ENCODE data around the gene DCLK3. TPM values are rescaled to one million over a fixed set of nuclear protein-coding genes. Genes with fewer than 3 reads are reported as not detected.

The DCLK3 gene, protein sequence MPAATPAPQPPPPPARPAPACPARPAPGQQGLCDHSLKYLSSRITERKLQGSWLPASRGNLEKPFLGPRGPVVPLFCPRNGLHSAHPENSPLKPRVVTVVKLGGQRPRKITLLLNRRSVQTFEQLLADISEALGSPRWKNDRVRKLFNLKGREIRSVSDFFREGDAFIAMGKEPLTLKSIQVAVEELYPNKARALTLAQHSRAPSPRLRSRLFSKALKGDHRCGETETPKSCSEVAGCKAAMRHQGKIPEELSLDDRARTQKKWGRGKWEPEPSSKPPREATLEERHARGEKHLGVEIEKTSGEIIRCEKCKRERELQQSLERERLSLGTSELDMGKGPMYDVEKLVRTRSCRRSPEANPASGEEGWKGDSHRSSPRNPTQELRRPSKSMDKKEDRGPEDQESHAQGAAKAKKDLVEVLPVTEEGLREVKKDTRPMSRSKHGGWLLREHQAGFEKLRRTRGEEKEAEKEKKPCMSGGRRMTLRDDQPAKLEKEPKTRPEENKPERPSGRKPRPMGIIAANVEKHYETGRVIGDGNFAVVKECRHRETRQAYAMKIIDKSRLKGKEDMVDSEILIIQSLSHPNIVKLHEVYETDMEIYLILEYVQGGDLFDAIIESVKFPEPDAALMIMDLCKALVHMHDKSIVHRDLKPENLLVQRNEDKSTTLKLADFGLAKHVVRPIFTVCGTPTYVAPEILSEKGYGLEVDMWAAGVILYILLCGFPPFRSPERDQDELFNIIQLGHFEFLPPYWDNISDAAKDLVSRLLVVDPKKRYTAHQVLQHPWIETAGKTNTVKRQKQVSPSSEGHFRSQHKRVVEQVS
- polyA plus RNA-seq (not detected in 3 replicates), polyA minus RNA-seq (not detected in 3 replicates)
- polyA plus RNA-seq (2011; ENCODE audit: low read depth), result not detected
- polyA plus RNA-seq (2011; cell fraction: cytosol; rRNA removed), result not detected in 2 replicates
- not detected in 2 replicates for polyA plus RNA-seq (2011; cell fraction: nucleus; rRNA removed)
- not detected in 2 replicates for polyA plus RNA-seq (2012; ENCODE audit: low replicate concordance)
- not detected for polyA minus RNA-seq (2011; cell fraction: cytosol; rRNA and poly(A)+ RNA removed)
- not detected in 2 replicates for polyA minus RNA-seq (2011; cell fraction: nucleus; rRNA and poly(A)+ RNA removed)

DNA sequence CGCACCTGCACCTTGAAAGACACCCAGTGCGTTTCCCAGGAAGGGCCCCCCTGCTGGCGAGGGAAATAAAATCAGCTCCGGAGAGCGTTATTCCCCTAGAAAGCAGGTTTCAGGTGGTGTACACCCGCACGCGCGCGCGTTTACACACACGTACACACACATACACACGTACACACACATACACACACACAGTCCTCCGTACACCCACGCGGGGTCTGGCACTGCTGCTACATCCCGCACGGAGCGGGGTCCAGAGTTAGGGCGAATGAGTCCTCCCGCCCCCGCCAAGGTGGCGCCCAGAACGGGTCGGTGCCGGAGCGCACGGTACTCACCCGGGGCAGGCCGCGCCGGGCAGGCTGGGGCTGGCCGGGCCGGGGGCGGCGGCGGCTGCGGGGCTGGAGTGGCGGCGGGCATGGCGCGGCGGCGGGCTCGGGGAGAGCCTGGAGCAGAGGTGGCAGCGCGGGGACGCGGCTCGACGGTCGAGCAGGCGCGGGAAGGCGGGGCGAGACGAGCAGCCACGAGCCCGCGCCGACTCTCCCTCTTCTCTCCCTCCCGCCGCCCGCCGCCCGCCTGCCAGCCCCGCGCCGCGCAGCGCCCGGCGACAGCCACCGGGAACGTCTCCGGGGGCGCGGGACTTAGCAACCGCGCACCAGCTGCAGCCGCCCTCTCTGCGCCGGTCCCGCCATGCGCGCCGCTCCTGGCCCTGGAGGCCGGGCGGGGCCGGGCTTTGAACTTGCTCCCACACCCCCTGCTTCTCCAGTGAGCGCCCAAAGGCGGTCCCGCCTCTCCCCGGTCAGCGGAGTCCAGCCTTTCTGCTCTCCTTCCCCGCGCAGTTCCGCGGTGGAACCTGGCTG, at the start of gene DCLK3:
DCLK3 (minus strand) TSS at position 704 of the 854 bp plus-strand sequence; CDS start at position 414, 290 bp downstream.
- Histone ChIP-seq H2AFZ (ENCODE audit: control insufficient read depth, low read length) (no peak within 1 kb of the TSS), H3K9ac (ENCODE audit: control insufficient read depth, extremely low read depth, insufficient read depth, low read length) (no peak within 1 kb of the TSS), H3K9me3 (ENCODE audit: control insufficient read depth, low read depth, low read length) (no peaks in the 10 kb centered on the region), H4K20me1 (ENCODE audit: control insufficient read depth, extremely low read depth, insufficient read depth, low read length) (peaks cover 2% of the 10 kb centered on the region), H3K4me3 (ENCODE audit: control insufficient read depth in 2 of 3, extremely low read depth in 1 of 3, insufficient read depth in 2 of 3, low read depth in 1 of 3, low read length in 3 of 3) (no peak within 1 kb of the TSS), H3K4me1 (ENCODE audit: control insufficient read depth, extremely low read depth, insufficient read depth, low read length) (peaks cover 2% of the 10 kb centered on the region), H3K36me3 (ENCODE audit: control insufficient read depth in 2 of 2, extremely low read depth in 1 of 2, insufficient read depth in 2 of 2, low read length in 2 of 2) (no peaks in the 10 kb centered on the region), H3K27me3 (ENCODE audit: control insufficient read depth, extremely low read depth, insufficient read depth, low read length) (peaks cover 43% of the 10 kb centered on the region), H3K27ac (ENCODE audit: control insufficient read depth, insufficient read depth, low read length) (no peak within 1 kb of the TSS), H3K79me2 (ENCODE audit: control insufficient read depth, insufficient read depth, low read length) (no peaks in the 10 kb centered on the region), H3K4me2 (ENCODE audit: control insufficient read depth, extremely low read depth, insufficient read depth, low read depth, low read length) (peak within 1 kb of the TSS; percentile 43), H3K9me1 (ENCODE audit: control insufficient read depth, extremely low read depth, insufficient read depth, low read length) (no peaks in the 10 kb centered on the region)
- dilution Hi-C loops (cut with MboI; ENCODE audit: extremely low pct_ligation_motif_present, low sequenced_read_pairs), result no loop called here
- no peak for DNase-seq (ENCODE audit: low read depth, low spot score)
- TF ChIP-seq, protein P1, sequence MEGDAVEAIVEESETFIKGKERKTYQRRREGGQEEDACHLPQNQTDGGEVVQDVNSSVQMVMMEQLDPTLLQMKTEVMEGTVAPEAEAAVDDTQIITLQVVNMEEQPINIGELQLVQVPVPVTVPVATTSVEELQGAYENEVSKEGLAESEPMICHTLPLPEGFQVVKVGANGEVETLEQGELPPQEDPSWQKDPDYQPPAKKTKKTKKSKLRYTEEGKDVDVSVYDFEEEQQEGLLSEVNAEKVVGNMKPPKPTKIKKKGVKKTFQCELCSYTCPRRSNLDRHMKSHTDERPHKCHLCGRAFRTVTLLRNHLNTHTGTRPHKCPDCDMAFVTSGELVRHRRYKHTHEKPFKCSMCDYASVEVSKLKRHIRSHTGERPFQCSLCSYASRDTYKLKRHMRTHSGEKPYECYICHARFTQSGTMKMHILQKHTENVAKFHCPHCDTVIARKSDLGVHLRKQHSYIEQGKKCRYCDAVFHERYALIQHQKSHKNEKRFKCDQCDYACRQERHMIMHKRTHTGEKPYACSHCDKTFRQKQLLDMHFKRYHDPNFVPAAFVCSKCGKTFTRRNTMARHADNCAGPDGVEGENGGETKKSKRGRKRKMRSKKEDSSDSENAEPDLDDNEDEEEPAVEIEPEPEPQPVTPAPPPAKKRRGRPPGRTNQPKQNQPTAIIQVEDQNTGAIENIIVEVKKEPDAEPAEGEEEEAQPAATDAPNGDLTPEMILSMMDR (optimal IDR thresholded peaks at IDR 0.05 in 1 of 3, IDR thresholded peaks at IDR 0.05 in 1 of 3, conservative IDR thresholded peaks at IDR 0.05 in 1 of 3; ENCODE audit: extremely low read depth in 1 of 3, insufficient read depth in 2 of 3, low read length in 3 of 3), result peak in 1 of 3 experiments; percentile 10
- peak; percentile 77 for TF ChIP-seq EZH2 (IDR thresholded peaks at IDR 0.05; ENCODE audit: low read length)
- no peak for FAIRE-seq

DNA sequence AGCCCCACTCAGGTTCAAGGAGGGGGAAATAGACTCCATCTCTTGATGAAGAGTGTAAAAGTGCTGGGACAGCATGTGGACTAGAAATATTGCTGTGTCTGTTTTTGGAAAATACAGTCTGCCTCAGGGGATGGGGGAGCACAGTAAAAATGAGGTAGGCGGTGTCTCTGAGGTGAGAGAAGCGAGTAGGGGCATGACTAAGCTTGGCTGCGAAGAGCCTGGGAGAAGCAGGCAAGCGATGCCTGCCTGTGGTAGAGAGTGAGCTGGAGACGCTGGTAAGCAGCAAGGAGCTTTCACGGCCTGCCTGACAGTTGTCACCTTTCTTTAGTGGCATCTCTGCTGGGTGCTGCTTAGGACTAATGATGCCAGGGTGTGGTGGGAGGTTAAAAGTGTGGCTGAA, 49.0 kb upstream of the DCLK3 start:
- peaks cover 12% of the 10 kb centered on the region for H3K4me1 ChIP-seq (ENCODE audit: control insufficient read depth, extremely low read depth, insufficient read depth, low read length)
- H3K27me3 ChIP-seq (ENCODE audit: control insufficient read depth, extremely low read depth, insufficient read depth, low read length), result no peaks in the 10 kb centered on the region
- H3K9me1 ChIP-seq (ENCODE audit: control insufficient read depth, extremely low read depth, insufficient read depth, low read length), result no peaks in the 10 kb centered on the region
- H3K9me3 ChIP-seq (ENCODE audit: control insufficient read depth, low read depth, low read length), result no peaks in the 10 kb centered on the region
- H3K9ac ChIP-seq (ENCODE audit: control insufficient read depth, extremely low read depth, insufficient read depth, low read length), result no peak overlapping the region
- H3K4me2 ChIP-seq (ENCODE audit: control insufficient read depth, extremely low read depth, insufficient read depth, low read depth, low read length), result peak overlapping the region; percentile 35
- no peak overlapping the region for H3K4me3 ChIP-seq (ENCODE audit: control insufficient read depth in 2 of 3, extremely low read depth in 1 of 3, insufficient read depth in 2 of 3, low read depth in 1 of 3, low read length in 3 of 3)
- no peak for DNase-seq (ENCODE audit: low read depth, low spot score)
- FAIRE-seq, result peak; percentile 87
- no peak for TF ChIP-seq EZH2 (IDR thresholded peaks at IDR 0.05; ENCODE audit: low read length)
- TF ChIP-seq, protein P1 (optimal IDR thresholded peaks at IDR 0.05 in 1 of 3, IDR thresholded peaks at IDR 0.05 in 1 of 3, conservative IDR thresholded peaks at IDR 0.05 in 1 of 3; ENCODE audit: extremely low read depth in 1 of 3, insufficient read depth in 2 of 3, low read length in 3 of 3), result no peak
- no peak overlapping the region for H2AFZ ChIP-seq (ENCODE audit: control insufficient read depth, low read length)
- dilution Hi-C loops (cut with MboI; ENCODE audit: extremely low pct_ligation_motif_present, low sequenced_read_pairs), result no loop called here
- H3K79me2 ChIP-seq (ENCODE audit: control insufficient read depth, insufficient read depth, low read length), result no peaks in the 10 kb centered on the region
- no peaks in the 10 kb centered on the region for H4K20me1 ChIP-seq (ENCODE audit: control insufficient read depth, extremely low read depth, insufficient read depth, low read length)
- H3K36me3 ChIP-seq (ENCODE audit: control insufficient read depth in 2 of 2, extremely low read depth in 1 of 2, insufficient read depth in 2 of 2, low read length in 2 of 2), result no peaks in the 10 kb centered on the region
- no peak overlapping the region for H3K27ac ChIP-seq (ENCODE audit: control insufficient read depth, insufficient read depth, low read length)

Measured in keratinocyte (primary cell).